Neutrophil (primary cell): ENCODE results near the gene ZNF423.

Experiments used
- H3K27ac ChIP-seq: fragments of 200-600 bp; sonication (generic); 2 replicates; pipeline ENCODE4 v1.5.1; 2016; ENCODE audit warnings: mild to moderate bottlenecking, moderate library complexity
- H3K27me3 ChIP-seq: fragments of 200-600 bp; sonication (generic); 2 replicates; pipeline ENCODE4 v1.6.0; 2016; ENCODE audit warnings: mild to moderate bottlenecking
- H3K36me3 ChIP-seq: fragments of 200-600 bp; sonication (generic); 2 replicates; pipeline ENCODE4 v1.5.1; 2017
- H3K4me1 ChIP-seq, 2 experiments: fragments of 200-600 bp in 1 of 2; sonication (generic) in 1 of 2; 1 replicate in 1 of 2; 2 replicates in 1 of 2; pipeline versions ENCODE4 v1.5.1 to v1.6.1; 2013 to 2016; ENCODE audit warnings: low read depth in 1 of 2, low read length in 1 of 2, mild to moderate bottlenecking in 1 of 2, moderate library complexity in 1 of 2; ENCODE audit not compliant: control insufficient read depth in 1 of 2, insufficient read depth in 1 of 2
- H3K4me3 ChIP-seq, 2 experiments: fragments of 200-600 bp in 1 of 2; sonication (generic) in 1 of 2; 1 replicate in 1 of 2; 2 replicates in 1 of 2; pipeline ENCODE4 v1.5.1; 2013 to 2016; ENCODE audit warnings: low read depth in 1 of 2, low read length in 1 of 2, mild to moderate bottlenecking in 1 of 2, moderate library complexity in 1 of 2
- H3K9me3 ChIP-seq: fragments of 200-600 bp; sonication (generic); 2 replicates; pipeline ENCODE4 v1.5.1; 2016
- CTCF ChIP-seq: fragments of 200-600 bp; sonication (generic); IDR thresholded peaks from 2 replicates; pipeline ENCODE4 v1.5.1; 2016; ENCODE audit warnings: antibody characterized with exemption

ZNF423 gene

DNA sequence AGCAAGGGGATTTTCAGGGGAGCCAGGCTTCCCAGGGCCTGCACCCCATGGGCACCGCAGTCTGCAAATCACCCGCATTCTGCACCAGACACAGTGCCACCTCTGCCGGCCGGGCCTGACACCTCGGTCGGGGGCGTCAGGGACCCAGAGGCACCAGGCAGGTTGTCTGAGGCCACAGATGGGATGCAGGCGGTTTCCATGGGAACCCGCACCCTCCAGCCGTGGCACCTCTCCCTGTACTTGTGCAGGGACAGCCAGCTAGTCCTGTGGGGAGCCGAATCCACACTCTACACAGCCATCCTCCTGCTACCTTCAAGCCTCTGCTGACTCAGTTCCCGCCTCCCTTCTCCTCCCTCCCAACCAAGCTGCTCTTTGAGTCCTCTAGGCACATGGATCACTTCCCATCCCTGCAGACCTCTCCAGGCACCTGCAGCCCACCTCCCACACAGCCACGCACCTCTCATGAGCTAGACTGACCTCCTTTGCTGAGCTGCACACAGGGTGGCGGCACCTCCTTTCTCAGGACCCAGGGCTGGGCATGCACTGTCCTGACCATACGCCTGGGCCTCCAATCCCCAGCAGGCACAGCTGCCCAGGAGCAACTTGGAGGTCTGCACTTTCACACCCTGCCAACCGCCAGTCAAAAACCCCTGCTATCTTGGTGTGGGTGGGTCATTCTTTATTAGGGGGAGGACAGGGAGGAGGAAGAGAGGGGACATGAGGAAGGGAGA is 362.9 kb downstream of the ZNF423 start:
- H3K9me3 ChIP-seq, result no peaks in the 10 kb centered on the region
- H3K4me3 ChIP-seq, result no peak overlapping the region
- no peaks in the 10 kb centered on the region for H3K36me3 ChIP-seq
- H3K27me3 ChIP-seq, result peaks cover 15% of the 10 kb centered on the region
- TF ChIP-seq CTCF, result no peak
- H3K4me1 ChIP-seq, result no peaks in the 10 kb centered on the region
- H3K27ac ChIP-seq, result no peak overlapping the region

DNA sequence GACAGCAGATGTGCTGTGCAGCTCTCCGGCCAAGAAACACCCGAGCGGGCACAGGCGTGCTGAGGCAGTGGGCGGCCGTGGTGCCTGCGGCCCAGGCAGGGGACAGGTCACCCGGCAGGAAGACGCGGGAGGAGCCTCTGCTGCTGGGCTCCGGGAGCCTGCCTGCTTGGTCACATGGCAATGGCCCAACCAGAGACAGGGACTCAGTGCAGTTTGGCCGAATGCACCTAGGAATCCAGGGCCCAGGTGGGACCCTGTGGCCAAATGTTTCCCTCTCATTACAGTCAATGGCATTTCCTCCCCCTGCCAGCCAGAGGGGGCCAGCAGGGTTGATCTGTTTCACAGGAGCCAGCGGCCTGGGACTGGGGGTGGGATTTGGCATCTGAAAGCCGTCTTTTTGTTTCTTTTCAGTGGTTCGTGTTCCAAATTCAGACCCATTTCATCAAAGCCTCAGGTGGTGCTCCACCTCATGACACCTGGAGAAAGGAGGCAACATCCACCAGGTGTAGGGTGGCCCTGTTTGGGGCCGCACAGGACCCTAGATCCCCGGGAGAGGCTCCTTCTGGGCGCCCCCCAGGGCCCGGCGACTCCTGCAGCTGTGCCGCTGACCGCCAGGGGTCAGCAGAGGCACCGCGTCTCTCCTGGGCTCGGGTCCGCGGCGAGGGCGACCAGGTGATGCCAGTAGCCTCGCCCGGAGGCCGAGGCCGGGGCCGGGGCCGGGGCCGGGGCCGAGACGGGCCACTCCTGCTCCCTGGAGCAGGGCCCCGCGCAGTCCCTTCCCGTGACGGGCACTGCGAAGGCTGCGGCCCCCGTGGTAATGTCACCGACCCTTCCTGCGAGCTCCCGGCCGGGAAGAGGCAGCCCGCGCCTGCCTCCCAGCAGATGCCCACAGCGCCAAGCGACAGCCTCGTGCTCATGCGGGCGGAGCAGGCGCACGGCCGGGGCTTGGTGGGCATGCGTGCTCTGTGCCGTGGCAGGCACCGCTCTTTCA is 363.8 kb downstream of the ZNF423 start:
- no peaks in the 10 kb centered on the region for H3K9me3 ChIP-seq
- TF ChIP-seq CTCF, result no peak
- H3K27ac ChIP-seq, result no peak overlapping the region
- H3K27me3 ChIP-seq, result peaks cover 15% of the 10 kb centered on the region
- no peaks in the 10 kb centered on the region for H3K36me3 ChIP-seq
- H3K4me1 ChIP-seq, result no peaks in the 10 kb centered on the region
- H3K4me3 ChIP-seq, result no peak overlapping the region

DNA sequence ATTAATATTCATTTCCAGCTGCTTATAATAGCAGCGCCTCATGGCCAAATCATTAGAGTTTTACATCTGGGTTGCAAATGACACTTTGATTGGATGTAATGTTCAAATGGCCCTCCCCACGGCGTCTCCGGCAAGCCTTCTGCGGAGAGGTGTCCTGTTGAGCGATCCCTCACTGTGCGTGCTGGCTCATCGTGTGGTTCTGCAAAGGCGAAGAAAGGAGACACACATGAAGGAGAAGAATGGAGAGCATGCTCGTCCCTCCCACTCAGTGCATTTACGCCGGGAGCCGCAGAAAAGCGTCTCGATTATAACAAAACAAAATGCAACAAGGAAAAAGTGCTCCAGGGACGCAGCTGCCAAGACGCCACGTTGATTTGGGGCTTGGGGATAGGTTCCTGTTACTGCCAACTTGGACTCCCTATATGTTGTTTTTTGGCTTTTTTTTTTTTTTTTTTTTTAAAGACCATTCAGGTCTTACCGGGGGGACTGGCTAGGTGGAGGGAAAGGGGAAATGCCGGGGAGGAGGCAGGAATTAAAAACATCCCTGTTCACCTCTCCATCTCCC is 364.7 kb downstream of the ZNF423 start:
- peaks cover 15% of the 10 kb centered on the region for H3K27me3 ChIP-seq
- H3K36me3 ChIP-seq, result no peaks in the 10 kb centered on the region
- no peaks in the 10 kb centered on the region for H3K9me3 ChIP-seq
- H3K27ac ChIP-seq, result no peak overlapping the region
- no peak overlapping the region for H3K4me3 ChIP-seq
- no peaks in the 10 kb centered on the region for H3K4me1 ChIP-seq
- no peak for TF ChIP-seq CTCF

DNA sequence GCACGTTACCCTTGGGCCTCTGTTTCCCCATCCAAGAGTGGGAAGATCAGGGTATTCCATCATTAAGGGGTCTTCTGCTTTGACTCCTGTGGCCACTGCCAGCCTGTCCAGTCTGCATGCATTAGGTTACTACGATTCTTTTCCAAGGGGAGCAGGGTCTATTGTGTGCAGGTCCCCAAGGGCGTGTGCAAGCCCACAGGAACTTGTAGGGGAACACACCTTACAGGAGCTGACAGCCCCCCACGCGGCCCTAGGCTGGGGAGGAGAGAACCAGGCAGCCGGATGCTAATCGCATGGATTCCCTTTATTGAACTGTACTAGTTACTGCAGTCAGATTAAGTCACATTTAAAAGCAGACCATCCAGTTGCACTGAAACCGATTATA is 365.6 kb downstream of the ZNF423 start:
- H3K9me3 ChIP-seq, result no peaks in the 10 kb centered on the region
- H3K4me3 ChIP-seq, result no peak overlapping the region
- TF ChIP-seq CTCF, result no peak

GRCh38 chr16:49489686-49490320 is 366.1 kb downstream of the ZNF423 start:
- Histone ChIP-seq H3K27ac (no peak overlapping the region), H3K27me3 (peaks cover 29% of the 10 kb centered on the region), H3K4me1 (no peaks in the 10 kb centered on the region), H3K9me3 (no peaks in the 10 kb centered on the region), H3K4me3 (no peak overlapping the region), H3K36me3 (no peaks in the 10 kb centered on the region)
- TF ChIP-seq CTCF, result no peak

More for the DNA sequence above, 365.6 kb downstream of the ZNF423 start:
- Histone ChIP-seq H3K4me1 (no peaks in the 10 kb centered on the region), H3K36me3 (no peaks in the 10 kb centered on the region), H3K27ac (no peak overlapping the region), H3K27me3 (peaks cover 24% of the 10 kb centered on the region)
